Thyroid gland (tissue), 4 donors: ENCODE results near the gene ESYT3.

Source experiments
- POLR2A ChIP-seq, 2 donors: fragments of 450-650 bp; IDR thresholded peaks; one replicate each; pipeline ENCODE4 v1.6.1; 2017; ENCODE audit warnings: antibody characterized with exemption in 2 of 2, mild to moderate bottlenecking in 2 of 2, moderate library complexity in 1 of 2
- TF ChIP-seq, protein P1 (sequence below), 6 experiments: fragments of 200-600 bp in 3 of 6; fragments of 450-650 bp in 3 of 6; sonication (generic) in 3 of 6; IDR thresholded peaks; one replicate each; pipeline ENCODE4 v1.5.1; 2016 to 2019; ENCODE audit warnings: antibody characterized with exemption in 6 of 6, mild to moderate bottlenecking in 2 of 6, inconsistent platforms in 1 of 6, moderate library complexity in 1 of 6

DNA sequence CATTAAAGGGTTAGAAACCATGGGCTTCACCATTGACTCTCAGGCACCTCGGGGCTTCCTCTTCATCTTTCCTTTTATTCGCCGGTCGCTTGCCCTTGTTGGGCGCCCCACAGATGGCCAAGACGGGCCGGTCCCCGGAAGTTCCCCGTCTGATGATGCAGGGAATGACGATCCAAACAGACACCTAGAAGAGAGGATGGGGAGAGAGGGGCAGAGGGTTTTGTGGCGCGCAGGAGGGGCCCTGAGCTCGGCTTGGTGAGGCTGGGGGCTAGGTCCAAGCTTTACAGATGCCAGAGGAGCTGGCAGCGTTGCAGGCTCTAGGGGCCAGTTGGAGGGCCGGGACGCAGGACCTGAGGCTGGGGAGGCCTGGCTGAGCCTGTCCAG, 532 bp upstream of the ESYT3 start:
- TF ChIP-seq, protein P1, sequence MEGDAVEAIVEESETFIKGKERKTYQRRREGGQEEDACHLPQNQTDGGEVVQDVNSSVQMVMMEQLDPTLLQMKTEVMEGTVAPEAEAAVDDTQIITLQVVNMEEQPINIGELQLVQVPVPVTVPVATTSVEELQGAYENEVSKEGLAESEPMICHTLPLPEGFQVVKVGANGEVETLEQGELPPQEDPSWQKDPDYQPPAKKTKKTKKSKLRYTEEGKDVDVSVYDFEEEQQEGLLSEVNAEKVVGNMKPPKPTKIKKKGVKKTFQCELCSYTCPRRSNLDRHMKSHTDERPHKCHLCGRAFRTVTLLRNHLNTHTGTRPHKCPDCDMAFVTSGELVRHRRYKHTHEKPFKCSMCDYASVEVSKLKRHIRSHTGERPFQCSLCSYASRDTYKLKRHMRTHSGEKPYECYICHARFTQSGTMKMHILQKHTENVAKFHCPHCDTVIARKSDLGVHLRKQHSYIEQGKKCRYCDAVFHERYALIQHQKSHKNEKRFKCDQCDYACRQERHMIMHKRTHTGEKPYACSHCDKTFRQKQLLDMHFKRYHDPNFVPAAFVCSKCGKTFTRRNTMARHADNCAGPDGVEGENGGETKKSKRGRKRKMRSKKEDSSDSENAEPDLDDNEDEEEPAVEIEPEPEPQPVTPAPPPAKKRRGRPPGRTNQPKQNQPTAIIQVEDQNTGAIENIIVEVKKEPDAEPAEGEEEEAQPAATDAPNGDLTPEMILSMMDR (IDR thresholded peaks at IDR 0.05) = no peak
- no peak for TF ChIP-seq POLR2A (IDR thresholded peaks at IDR 0.05)
